Esophagus (tissue), 2 donors: ENCODE results near the gene GMDS. TPM values are rescaled to one million over a fixed set of nuclear protein-coding genes. Genes with fewer than 3 reads are reported as not detected.

Experiments
- H3K27ac ChIP-seq, 2 donors: one replicate each; pipeline ENCODE4 v1.5.1; 2013; ENCODE audit warnings: low read depth in 2 of 2, mild to moderate bottlenecking in 2 of 2, inconsistent platforms in 1 of 2, low read length in 1 of 2, moderate library complexity in 1 of 2
- H3K27me3 ChIP-seq, 2 donors: one replicate each; pipeline ENCODE4 v1.6.1; 2013; ENCODE audit warnings: low read length in 2 of 2, control low read depth in 1 of 2, mild to moderate bottlenecking in 1 of 2; ENCODE audit not compliant: insufficient read depth in 2 of 2, control insufficient read depth in 1 of 2
- H3K36me3 ChIP-seq, 2 donors: one replicate each; pipeline ENCODE4 v1.6.1; 2013; ENCODE audit warnings: low read length in 1 of 2; ENCODE audit not compliant: control insufficient read depth in 2 of 2, insufficient read depth in 2 of 2
- H3K4me1 ChIP-seq, 2 donors: one replicate each; pipeline ENCODE4 v1.6.1; 2013; ENCODE audit warnings: low read length in 1 of 2; ENCODE audit not compliant: control insufficient read depth in 2 of 2, insufficient read depth in 2 of 2
- H3K4me3 ChIP-seq, 2 donors: one replicate each; pipeline ENCODE4 v1.5.1; 2013; ENCODE audit warnings: low read length in 2 of 2, mild to moderate bottlenecking in 2 of 2, low read depth in 1 of 2, moderate library complexity in 1 of 2
- H3K9me3 ChIP-seq, 2 donors: one replicate each; pipeline ENCODE4 v1.6.1; 2013; ENCODE audit warnings: mild to moderate bottlenecking in 2 of 2, low read depth in 1 of 2, low read length in 1 of 2, moderate library complexity in 1 of 2; ENCODE audit not compliant: control insufficient read depth in 2 of 2, insufficient read depth in 1 of 2
- WGBS, 2 donors: extraction: QIAGEN DNeasy Blood & Tissue Kit; methylation state at CpG; one replicate each; pipeline ENCODE4 v1.1.7; 2013; 5-methylcytosine and 5-hydroxymethylcytosine counted together
- polyA plus RNA-seq, 2 donors: library from polyadenylated mRNA; stranded (reverse); fragments of 200-250 nt; gene quantifications; one replicate each; pipeline ENCODE4 v1.2.3, GENCODE V29; 2013
- donor health status: healthy with polysubstance abuse.
- donor health status: Bipolar disorder and iron deficiency.

The GMDS gene
- polyA plus RNA-seq, 2 donors = 42.4 to 54.5 TPM

- Histone ChIP-seq H3K36me3 (no peaks in the 10 kb centered on the region), H3K4me1 (peaks cover 2% of the 10 kb centered on the region in 2 donors), H3K27ac (no peak overlapping the region), H3K27me3 (no peaks in the 10 kb centered on the region), H3K4me3 (no peak overlapping the region), H3K9me3 (no peaks in the 10 kb centered on the region)
- 78 to 85% methylated on average over 17 of the region's 17 CpGs for WGBS, 2 donors
Measured at GRCh38 chr6:1765160-1765903, 480.1 kb downstream of the GMDS start.

DNA sequence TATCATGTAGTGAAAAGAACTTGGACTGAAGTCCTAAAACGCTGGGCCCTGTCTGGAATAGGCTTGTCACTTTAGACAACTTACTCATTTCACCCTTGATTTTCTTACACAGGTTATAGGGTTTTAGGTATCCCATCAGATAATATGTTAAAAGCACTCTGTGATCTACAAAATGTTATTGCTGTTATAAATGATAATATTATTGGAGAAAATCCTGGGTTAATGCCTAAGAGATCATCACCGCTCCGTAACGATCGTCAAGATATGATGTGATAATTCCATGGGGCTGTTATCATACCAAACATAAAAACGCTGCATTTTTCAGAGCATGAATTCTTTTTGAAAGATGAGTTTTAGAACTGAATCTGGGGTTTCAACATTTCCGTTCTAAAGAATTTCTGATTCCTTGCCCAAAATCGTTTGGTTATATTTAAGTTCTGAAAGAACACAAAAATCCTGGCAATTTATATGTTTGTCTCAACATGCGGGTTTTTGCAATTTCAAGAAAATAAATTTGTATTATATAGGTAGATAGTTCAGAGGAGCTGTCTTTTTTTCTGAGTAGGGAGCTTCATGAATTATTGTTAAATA is 480.9 kb downstream of the GMDS start:
- H3K9me3 ChIP-seq = no peaks in the 10 kb centered on the region
- 90 to 91% methylated on average over 9 of the region's 9 CpGs for WGBS, 2 donors
- H3K36me3 ChIP-seq = no peaks in the 10 kb centered on the region
- H3K27ac ChIP-seq = no peak overlapping the region
- H3K4me1 ChIP-seq = no peaks in the 10 kb centered on the region
- H3K27me3 ChIP-seq = no peaks in the 10 kb centered on the region
- H3K4me3 ChIP-seq = no peak overlapping the region

GRCh38 chr6:1763404-1763803 is 482.0 kb downstream of the GMDS start:
- H3K36me3 ChIP-seq = no peaks in the 10 kb centered on the region
- no peaks in the 10 kb centered on the region for H3K9me3 ChIP-seq
- H3K4me1 ChIP-seq = no peaks in the 10 kb centered on the region
- no peak overlapping the region for H3K27ac ChIP-seq
- WGBS, 2 donors = 86 to 87% methylated on average over 6 of the region's 6 CpGs
- no peaks in the 10 kb centered on the region for H3K27me3 ChIP-seq
- no peak overlapping the region for H3K4me3 ChIP-seq

DNA sequence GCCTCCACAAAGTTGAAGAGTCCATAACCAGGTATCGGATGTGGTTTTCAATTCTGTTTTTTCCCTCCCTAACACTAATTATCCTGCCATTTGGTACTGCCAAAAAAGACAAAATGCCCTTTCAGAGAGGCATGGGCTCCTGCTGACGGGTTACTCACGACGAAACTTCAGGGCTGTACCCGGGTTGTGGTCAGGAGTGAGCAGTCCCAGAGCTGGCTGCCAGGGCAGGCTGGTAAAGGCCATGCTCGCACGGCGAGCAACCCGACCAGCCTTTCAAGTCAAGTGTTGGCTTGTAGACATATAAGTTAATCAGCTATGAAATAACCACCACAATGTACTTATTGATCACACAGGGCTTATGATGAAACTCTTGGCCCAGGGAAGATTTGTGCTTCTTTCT is 483.2 kb downstream of the GMDS start:
- Histone ChIP-seq H3K36me3 (no peaks in the 10 kb centered on the region), H3K27me3 (no peaks in the 10 kb centered on the region), H3K4me3 (no peak overlapping the region), H3K4me1 (no peaks in the 10 kb centered on the region), H3K27ac (no peak overlapping the region), H3K9me3 (no peaks in the 10 kb centered on the region)
- 57 to 65% methylated on average over 9 of the region's 9 CpGs for WGBS, 2 donors

DNA sequence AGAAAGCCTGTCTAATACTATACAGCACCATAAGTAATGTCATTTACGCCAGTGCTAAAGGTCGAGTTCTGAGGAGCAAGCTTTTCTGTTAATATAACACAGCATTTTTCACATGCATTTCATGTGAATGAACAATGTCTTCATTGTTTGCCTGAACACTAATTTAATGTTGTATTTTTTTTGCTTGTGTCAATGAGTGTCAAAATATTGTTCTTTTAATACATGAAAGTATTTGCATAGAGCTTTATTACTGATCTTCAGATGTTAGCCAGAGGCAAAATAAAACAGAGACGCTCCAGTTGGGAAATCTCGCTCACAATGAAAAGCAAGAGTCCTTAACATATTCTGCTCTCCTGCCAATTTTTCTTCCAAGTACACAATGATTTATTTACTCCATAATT is 483.9 kb downstream of the GMDS start:
- Histone ChIP-seq H3K9me3 (no peaks in the 10 kb centered on the region), H3K4me1 (no peaks in the 10 kb centered on the region), H3K4me3 (no peak overlapping the region), H3K36me3 (no peaks in the 10 kb centered on the region), H3K27me3 (no peaks in the 10 kb centered on the region), H3K27ac (no peak overlapping the region)
- 44 to 66% methylated on average over 4 of the region's 4 CpGs for WGBS, 2 donors

- Histone ChIP-seq H3K9me3 (no peaks in the 10 kb centered on the region), H3K27me3 (no peaks in the 10 kb centered on the region), H3K36me3 (no peaks in the 10 kb centered on the region), H3K4me1 (no peaks in the 10 kb centered on the region), H3K4me3 (no peak overlapping the region), H3K27ac (no peak overlapping the region)
- 89% methylated on average over 2 of the region's 2 CpGs for WGBS, 2 donors
Measured at GRCh38 chr6:1760876-1761275, 484.5 kb downstream of the GMDS start.

DNA sequence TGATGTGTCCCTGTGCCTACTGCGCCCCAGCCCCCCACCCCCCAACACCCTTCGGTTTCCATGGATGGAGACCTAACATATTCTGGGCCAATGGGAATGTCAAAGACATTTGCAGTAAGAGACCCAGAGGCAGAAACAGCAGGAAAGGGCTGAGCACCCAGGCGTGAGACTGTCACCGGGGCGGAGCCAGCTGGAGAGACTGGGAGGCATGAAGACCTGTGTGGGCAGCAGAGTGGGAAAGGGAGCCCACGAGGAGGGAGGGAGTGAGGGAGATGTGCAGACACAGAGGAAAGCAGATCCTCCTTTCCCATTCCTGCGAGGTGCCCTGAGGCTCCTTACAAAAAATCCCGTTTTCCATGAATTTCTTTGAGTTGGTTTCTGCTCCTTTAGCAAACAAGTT is 485.5 kb downstream of the GMDS start:
- no peaks in the 10 kb centered on the region for H3K36me3 ChIP-seq
- no peaks in the 10 kb centered on the region for H3K9me3 ChIP-seq
- no peaks in the 10 kb centered on the region for H3K4me1 ChIP-seq
- H3K27me3 ChIP-seq = no peaks in the 10 kb centered on the region
- H3K27ac ChIP-seq = no peak overlapping the region
- H3K4me3 ChIP-seq = no peak overlapping the region
- 89 to 93% methylated on average over 8 of the region's 8 CpGs for WGBS, 2 donors

DNA sequence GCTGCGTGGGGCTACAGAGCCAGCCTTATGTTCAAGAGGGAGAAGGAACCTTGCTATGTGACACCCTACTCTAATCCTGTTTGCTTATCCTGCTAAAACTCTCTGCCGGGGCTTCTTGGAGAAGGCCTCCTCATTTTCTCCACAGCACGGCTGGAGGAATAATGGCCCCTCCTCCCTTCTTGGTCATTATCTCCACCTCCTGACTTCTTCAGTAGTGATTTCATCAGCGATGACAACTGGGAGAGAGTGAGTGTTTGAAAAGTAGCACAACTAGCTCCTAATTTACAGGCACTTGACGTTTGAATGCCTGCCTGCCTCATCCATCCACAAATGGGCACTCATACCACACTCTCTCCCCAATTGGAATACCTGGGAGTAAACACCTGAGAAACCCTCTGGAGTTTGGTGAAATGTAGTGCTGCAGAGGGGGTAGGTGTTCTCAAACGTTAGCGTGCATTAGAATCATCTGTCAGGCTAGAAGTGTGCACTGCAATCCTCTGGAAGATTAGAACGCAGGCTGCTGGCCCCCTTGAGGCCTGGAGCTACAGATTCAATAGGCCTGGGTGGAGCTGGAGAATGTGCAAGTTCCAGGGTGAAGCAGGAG is 487.2 kb downstream of the GMDS start:
- peak overlapping the region in 1 of 2 donors; percentile 49 for H3K27ac ChIP-seq
- no peaks in the 10 kb centered on the region for H3K4me1 ChIP-seq
- WGBS, 2 donors = 77 to 79% methylated on average over 8 of the region's 8 CpGs
- H3K27me3 ChIP-seq = no peaks in the 10 kb centered on the region
- no peaks in the 10 kb centered on the region for H3K9me3 ChIP-seq
- no peaks in the 10 kb centered on the region for H3K36me3 ChIP-seq
- H3K4me3 ChIP-seq = no peak overlapping the region

GRCh38 chr6:1757131-1757530 is 488.3 kb downstream of the GMDS start:
- no peak overlapping the region for H3K27ac ChIP-seq
- no peaks in the 10 kb centered on the region for H3K36me3 ChIP-seq
- H3K4me1 ChIP-seq = no peaks in the 10 kb centered on the region
- WGBS, 2 donors = 72 to 78% methylated on average over 8 of the region's 8 CpGs
- H3K27me3 ChIP-seq = no peaks in the 10 kb centered on the region
- H3K9me3 ChIP-seq = no peaks in the 10 kb centered on the region
- no peak overlapping the region for H3K4me3 ChIP-seq
